ENCODE measurements around the gene VPS8. TPM values are rescaled to one million over a fixed set of nuclear protein-coding genes. Genes with fewer than 3 reads are reported as not detected.
A peak's percentile ranks its signal among the peaks of the same experiment; 100 is the strongest.
"Not testable (repeated sequence)": the region's sequence is repeated elsewhere in the genome, so short reads cannot be mapped to it uniquely, and the experiment has no call there.

Gene VPS8
- total RNA-seq, 2 donors from 2014 or later = 65.1 to 69.0 TPM

DNA sequence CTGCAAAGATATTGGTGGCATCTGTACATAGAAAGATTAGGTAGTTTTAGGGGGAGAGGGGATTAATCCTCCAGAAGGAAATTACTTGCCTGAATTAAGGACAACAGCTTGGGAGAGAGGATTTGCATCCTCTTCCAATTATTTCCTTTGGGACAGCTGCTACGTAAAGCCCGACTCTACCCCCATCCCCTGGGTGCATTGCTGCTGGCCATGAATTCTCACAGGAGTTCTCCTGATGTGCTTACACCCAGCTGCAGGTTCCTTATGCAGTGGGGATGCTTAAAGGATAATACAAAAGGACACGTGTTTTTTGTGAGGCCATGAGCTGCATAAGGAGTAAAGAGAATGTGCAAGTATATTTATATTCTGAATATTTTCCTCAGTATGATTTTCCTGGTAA is 132.3 kb downstream of the VPS8 start:
- ATAC-seq (no peak), DNase-seq (no peak)
- intact Hi-C loops (cut with DNase I, micrococcal nuclease) = no loop called here

DNA sequence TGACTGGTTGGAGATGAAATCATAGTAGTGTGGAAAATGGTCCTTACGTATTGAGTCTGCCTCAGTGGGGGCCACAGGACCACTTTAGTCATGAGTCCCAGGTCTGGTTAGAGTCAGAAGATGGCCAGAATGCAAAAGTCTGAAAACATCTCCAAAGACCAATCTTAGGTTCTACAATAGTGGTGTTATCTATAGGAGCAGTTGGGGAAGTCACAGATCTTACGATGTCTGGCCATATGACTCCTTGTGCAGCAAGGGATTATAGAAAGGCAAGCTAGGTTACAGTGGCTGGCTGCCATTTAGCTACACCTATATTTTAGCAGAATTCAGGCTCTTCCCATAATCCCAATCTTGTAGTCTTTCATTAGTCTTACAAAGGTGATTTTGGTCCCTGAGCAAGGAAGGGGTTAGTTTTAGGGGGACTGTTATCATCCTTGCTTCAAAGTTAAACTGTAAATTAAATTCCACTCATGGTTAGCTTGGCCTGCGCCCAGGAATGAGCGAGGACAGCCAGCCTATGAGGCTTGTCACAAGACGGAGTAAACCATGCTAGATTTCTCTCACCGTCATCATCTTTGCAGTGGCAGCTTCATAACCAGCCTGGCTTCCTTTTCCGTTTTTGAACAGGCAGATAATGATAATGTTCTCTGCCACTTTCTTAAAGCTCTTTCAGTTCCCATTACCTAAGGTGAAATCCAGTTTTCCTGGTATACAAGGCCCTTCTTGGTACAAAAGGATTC is 134.1 kb downstream of the VPS8 start:
- DNase-seq (no peak), ATAC-seq (no peak)
- intact Hi-C loops (cut with DNase I, micrococcal nuclease) = no loop called here

DNA sequence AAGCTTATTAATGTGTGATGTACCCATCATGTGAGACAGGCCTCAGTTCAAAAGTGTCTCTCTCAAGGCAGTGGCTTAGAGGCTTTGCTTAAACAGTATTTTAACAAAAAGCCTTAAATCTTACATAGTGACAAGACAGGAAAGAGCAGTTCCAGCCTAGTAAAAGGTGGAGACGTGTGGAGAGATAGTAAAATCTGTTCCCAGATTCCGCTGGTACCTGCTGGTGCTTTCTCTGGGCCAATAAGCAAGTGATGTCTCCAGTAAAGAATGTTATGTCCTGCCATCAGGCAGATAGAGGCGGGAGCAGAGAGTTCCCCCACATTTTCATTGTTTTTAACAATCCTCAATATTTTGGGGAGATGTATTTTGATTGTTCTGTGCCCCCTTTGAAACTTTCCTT is 135.0 kb downstream of the VPS8 start:
- intact Hi-C loops (cut with DNase I, micrococcal nuclease) = no loop called here
- no peak for ATAC-seq

DNA sequence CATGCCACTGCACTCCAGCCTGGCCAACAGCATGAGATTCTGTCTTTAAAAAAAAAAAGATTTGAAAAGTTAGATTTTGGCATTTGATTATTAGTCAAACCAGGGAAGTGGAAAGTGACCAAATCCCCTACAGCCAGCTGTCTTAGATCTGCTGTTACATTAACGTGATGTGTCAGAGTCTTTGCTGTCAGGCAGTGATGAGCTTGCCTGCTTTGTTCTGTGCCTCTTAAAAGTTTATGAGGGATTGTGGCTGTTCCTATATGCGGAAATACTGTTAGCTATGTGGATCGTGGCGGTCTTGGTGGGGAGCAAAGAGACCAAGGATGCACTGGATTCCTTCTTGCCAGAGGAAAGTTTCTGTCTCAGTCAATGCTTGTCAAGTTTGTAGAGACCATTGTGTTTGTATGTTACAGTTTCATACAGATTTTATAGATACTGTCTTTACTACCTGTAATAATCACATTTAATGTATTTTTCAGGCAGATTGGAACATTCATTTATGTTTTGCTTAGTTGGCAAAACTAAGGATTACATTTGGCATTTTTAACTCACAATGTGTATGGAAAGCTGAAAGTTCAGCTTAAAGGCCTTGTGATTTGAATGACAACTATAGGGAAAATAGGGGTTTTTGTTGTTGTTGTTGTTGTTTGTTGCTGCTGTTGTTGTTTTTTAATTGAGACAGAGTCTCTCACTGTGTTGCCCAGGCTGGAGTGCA is 137.4 kb downstream of the VPS8 start:
- DNase-seq (no peak), ATAC-seq (no peak)
- intact Hi-C loops (cut with DNase I, micrococcal nuclease) = no loop called here

More for the DNA sequence above, 135.0 kb downstream of the VPS8 start:
- DNase-seq = no peak

DNA sequence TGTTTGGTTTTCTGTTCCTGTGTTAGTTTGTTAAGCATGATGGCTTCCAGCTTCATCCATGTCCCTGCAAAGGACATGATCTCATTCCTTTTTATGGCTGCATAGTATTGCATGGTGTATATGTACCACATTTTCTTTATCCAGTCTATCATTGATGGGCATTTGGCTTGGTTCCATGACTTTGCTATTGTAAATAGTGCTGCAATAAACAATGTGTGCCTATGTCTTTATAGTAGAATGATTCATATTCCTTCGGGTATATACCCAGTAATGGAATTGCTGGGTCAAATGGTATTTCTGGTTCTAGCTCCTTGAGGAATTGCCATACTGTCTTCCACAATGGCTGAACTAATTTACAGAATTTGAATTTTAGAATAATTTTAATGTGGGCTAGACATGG is 138.8 kb downstream of the VPS8 start:
- DNase-seq; intact Hi-C loops (cut with DNase I, micrococcal nuclease): not testable (repeated sequence)
- ATAC-seq = peak; percentile 42

DNA sequence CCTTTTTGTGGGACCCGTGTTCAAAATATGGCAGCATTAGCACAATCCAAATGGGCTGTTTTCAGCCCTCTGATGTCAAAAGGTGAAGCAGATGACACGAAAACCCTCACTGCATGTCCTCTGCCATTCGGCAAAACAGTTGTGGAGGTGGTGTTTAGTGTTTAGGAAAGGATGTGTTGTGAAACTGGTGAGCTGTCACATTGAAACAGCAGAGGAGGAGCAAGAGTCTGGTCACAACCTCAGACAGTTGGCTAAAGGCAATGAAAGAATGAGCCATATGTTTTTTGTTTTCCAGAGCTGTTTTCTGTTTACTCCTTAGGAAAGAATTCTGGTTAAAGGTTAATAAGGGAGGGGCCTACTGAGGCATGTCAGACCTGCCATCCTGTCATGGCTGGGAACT is 140.7 kb downstream of the VPS8 start:
- ATAC-seq = no peak
- intact Hi-C loops (cut with DNase I, micrococcal nuclease) = no loop called here
- no peak for DNase-seq

DNA sequence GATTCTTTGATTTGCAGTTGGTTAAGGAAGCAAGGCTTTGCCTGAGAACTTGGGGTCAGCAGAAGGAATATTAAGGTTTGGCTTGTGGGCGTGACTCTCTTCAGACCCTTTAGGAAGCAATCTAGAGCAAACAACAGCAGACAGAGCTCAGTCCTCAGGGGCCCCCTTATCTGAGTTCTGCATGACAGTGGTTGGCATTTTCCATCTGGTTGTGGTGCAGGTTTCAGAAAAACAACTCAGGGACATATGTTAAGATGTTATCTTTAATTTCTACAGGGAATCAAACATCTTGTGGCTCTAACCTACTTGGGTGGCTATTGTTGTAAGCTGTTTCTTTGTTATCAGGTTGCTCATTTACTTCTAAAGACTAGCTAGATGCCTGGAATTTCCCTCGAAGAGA is 141.4 kb downstream of the VPS8 start:
- no peak for ATAC-seq
- intact Hi-C loops (cut with DNase I, micrococcal nuclease) = no loop called here
- DNase-seq = no peak

DNA sequence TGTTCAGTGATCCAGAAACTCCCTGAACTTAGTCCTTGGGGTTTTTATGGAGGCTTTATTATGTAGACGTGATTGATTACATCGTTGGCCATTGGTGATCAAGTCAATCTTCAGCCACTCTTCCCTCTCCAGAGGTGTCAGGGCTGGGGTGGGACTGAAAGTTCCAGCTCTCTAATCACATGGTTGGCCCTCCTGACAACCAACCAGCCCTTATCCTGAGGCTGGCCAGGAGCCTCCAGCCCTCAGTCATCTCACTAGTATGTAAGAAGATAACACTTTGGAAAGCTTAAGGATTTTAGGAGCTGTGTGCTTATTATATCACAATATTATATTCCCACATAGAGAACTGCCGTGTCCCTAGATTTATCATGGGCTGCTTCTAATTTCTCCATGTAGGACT is 142.3 kb downstream of the VPS8 start:
- ATAC-seq (no peak), DNase-seq (no peak)
- intact Hi-C loops (cut with DNase I, micrococcal nuclease) = no loop called here

DNA sequence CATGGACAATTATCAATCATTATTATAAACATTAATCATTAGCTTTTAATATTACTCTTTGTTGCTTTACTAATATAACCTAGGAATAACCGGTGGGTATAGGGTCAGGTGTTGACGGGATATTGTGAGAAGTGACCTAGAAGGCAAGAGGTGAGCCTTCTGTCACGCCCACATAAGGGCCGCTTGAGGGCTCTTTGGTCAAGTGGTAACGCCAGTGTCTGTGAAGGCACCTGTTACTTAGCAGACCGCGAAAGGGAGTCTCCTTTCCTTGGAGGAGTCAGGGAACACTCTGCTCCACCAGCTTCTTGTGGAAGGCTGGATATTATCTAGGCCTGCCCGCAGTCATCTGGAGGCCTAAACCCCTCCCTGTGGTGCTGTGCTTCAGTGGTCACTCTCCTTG is 142.9 kb downstream of the VPS8 start:
- DNase-seq; ATAC-seq; intact Hi-C loops (cut with DNase I, micrococcal nuclease): not testable (repeated sequence)

DNA sequence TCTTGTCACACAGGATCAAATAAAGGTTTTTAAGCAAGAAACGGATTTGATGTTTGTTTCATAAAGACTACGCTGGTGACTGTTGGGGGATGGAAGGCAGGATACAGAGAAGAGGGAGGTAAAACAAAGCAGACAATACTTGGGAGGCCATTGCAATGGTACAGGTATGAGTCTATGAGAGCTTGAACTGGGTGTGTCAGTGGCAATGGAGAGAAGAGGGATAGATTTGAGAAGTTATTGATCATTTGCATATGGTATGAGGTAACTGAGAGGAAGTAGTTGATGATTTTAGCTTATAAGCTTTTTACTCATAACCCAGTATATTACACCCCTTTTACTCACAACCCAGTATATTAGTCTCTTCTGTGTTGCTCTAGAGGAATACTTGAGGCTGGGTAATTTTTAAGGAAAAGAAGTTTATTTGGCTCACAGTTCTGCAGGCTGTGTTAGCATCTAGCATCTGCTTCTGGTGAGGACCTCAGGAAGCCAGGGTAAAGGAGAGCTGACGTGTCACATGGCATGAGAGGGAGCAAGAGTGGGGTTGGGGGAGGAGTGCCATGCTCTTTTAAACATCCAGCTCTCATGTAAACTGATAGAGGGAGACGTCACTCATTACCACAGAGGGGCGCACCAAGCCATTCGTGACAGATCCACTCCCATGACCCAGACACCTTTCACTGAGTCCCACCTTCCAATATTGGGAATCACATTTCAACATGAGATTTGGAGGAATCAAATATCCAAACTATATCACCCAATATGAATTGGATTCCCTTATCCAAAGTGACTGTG is 153.9 kb downstream of the VPS8 start:
- intact Hi-C loops (cut with DNase I, micrococcal nuclease) = no loop called here
- ATAC-seq = no peak
- DNase-seq = no peak

DNA sequence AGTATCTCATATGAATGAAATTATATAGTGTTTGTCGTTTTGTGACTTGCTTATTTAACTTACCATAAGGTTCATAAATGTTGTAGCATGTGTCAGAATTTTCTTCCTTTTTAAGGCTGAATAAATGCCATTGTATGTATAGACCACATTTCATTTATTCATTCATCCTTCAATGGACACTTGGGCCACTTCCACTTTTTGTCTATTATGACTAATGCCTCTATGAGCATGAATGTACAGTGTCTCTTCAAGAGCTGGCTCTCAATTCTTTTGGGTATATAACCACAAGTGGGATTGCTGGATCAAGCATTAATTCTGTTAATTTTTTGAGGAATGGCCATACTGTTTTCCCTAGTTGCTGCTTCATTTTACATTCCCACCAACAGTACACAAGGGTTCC is 156.1 kb downstream of the VPS8 start:
- DNase-seq (no peak), ATAC-seq (no peak)
- intact Hi-C loops (cut with DNase I, micrococcal nuclease) = no loop called here

DNA sequence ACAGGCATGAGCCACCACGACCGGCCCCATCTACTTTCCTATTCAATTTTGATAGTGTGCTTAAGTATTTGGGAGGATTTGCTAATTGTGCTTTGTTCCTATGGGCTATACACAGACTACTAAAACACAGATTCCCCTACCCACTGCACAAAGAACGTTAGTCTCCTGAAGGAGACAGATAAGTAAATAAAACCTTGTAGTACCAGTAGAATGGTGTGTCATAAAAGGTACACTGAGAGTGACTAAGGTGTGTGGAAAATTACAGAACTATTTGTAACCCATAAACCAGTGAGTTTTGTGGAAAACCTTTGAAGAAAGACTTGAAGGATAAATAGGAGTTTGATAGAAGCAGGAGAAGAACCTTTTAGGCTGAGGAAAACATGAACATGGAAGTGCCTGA is 158.2 kb downstream of the VPS8 start:
- intact Hi-C loops (cut with DNase I, micrococcal nuclease) = no loop called here
- ATAC-seq = peak; percentile 92

DNA sequence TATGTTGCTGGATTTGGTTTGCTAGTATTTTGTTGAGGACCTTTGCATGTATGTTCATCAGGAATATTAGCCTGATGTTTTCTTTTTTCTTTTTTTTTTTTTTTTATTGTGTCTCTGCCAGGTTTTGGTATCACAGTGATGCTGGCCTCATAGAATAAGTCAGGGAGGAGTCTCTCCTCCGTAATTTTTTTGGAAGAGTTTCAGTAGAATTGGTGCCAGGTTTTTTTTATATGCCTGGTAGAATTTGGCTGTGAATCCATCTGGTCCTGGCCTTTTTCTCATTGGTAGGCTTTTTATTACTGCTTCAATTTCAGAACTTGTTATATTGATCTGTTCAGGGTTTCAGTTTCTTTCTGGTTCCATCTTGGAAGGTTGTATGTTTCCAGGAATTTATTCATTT is 165.8 kb downstream of the VPS8 start:
- ATAC-seq = no peak
- no peak for DNase-seq
- intact Hi-C loops (cut with DNase I, micrococcal nuclease) = no loop called here

More for the DNA sequence above, 158.2 kb downstream of the VPS8 start:
- DNase-seq = no peak

DNA sequence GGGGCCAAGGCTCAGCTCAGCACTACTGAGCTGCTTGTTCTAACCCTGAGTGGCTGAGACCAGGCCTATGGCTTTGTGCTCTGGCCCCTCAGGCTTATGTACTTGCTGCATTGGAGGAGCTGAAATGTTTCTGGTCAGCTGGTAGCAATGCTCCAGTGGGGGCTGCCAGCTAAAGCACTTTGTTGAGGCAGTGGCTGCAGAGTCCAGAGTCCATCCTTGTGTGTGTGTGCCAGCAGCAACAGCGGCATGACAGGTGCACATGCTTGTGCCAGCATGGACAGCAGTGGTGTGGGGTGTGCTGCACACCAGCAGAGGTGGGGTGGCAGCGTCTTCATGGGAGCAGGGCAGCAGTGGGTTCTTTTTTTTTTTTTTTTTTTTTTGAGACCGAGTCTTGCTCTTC is 169.1 kb downstream of the VPS8 start:
- DNase-seq (peak; percentile 57 to 72), ATAC-seq (peak; percentile 99)
- intact Hi-C loops (cut with DNase I, micrococcal nuclease) = no loop called here

DNA sequence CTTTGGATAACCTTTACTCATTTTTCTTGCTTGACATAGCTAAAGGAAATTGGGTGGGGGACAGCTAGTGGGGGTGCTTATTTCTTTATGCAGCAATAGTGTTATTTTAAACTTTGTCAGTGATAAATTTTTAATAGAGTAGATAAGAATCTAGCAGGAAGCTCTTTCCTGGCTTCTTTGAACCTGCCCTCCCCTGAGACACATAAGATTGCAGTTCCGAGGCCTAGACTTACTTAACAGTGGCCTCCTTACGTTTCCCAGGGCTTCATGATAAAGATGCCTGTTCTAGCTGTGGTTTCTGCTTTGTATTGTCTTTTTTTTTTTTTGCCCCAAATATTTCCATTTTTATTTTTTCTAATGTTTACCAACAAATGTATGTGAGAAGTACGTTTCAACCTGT is 170.1 kb downstream of the VPS8 start:
- ATAC-seq (peak; percentile 57), DNase-seq (no peak)
- intact Hi-C loops (cut with DNase I, micrococcal nuclease) = no loop called here

DNA sequence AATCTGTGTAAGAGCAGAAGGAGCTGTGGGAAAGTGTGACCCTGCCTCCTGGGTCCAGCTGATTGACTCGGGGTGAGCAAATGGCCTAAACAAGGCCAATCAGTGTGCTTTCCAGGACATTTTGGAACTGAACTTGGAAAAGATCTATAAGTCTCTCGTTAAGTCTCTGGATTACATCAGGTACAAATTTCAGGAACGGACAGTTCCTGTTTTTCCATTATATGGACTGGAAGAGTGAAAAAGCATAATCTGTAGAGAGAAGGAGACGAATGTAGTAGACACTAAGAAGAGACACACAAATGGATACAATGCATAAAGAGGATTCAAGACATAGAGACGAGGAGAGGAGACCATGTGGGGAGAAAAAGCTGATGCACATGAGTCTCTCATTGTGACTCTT is 173.6 kb downstream of the VPS8 start:
- ATAC-seq (no peak), DNase-seq (no peak)
- intact Hi-C loops (cut with DNase I, micrococcal nuclease) = no loop called here

DNA sequence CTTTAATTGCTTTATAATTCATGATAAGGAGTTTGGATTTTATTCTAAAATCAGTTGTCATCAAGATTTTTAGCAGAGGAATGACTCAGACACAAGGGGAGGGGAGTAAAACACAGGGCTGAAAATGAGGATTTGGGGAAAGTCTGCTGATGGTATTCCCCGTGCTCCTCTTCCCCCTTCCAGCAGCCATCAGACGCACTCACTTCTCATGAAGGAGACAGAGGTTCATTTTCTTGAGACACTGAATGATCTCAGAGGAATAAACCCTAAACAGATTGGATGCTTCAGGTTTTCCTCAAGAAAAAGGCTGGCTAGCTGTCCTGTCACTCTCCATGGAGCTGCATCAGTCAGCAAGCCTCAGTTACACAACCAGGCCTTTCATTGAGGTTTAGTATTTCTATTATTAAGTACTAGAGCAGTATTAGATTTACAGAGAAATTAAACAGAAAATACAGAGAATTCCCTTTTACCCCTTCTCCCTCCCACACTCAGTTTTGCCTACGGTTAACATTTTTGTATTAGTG is 174.5 kb downstream of the VPS8 start:
- intact Hi-C loops (cut with DNase I, micrococcal nuclease) = no loop called here
- DNase-seq (no peak), ATAC-seq (no peak)

DNA sequence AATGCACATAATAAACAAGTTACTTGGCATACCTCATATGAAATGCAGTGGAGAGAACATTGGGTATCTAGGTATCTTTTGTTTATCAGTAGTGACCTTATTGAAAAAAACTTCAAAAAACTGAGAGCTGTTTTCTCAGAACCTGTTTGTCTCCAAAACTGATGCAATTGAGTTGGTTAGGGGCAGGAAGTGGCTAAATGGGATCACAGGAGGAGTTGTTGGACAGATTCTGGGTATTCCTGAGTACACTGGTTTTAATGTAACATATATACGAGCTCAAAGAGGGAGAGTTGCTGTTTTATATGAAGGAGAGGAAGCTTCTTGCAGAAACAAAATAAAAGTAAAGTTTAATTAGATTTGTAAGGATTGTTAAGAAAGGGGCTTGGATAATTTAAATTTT is 181.4 kb downstream of the VPS8 start:
- intact Hi-C loops (cut with DNase I, micrococcal nuclease) = no loop called here
- no peak for DNase-seq
- no peak for ATAC-seq

DNA sequence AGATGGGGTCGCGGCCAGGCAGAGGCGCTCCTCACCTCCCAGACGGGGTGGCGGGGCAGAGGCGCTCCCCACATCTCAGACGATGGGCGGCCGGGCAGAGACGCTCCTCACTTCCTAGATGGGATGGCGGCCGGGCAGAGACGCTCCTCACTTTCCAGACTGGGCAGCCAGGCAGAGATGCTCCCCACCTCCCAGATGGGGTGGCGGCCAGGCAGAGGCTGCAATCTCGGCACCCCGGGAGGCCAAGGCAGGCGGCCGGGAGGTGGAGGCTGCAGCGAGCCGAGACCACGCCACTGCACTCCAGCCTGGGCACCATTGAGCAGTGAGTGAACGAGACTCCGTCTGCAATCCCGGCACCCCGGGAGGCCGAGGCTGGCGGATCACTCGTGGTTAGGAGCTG is 191.9 kb downstream of the VPS8 start:
- ATAC-seq; DNase-seq; intact Hi-C loops (cut with DNase I, micrococcal nuclease): not testable (repeated sequence)

DNA sequence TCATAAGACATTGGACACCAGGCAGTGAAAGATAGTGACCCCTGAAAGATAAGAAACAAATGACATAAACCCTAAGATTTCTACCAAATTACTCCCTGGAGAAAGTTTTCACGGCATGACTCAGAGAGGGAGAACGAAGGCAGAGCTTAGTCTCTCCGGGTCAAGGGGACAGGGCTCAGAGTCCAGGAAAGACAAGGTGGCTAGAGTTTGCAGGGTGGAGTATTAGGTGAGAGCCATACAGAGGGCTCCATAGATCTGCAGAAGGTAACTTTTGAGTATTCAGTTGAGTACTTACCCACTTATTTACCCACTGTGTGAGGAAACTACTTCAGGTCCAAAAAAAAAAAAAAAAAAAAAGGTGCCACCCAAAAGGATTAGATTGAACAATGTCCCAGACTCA is 197.7 kb downstream of the VPS8 start:
- DNase-seq (no peak), ATAC-seq (peak; percentile 77)
- intact Hi-C loops (cut with DNase I, micrococcal nuclease) = no loop called here
